ENCODE measurements around the gene LSM5.
A peak's percentile ranks its signal among the peaks of the same experiment; 100 is the strongest.

The LSM5 gene

DNA sequence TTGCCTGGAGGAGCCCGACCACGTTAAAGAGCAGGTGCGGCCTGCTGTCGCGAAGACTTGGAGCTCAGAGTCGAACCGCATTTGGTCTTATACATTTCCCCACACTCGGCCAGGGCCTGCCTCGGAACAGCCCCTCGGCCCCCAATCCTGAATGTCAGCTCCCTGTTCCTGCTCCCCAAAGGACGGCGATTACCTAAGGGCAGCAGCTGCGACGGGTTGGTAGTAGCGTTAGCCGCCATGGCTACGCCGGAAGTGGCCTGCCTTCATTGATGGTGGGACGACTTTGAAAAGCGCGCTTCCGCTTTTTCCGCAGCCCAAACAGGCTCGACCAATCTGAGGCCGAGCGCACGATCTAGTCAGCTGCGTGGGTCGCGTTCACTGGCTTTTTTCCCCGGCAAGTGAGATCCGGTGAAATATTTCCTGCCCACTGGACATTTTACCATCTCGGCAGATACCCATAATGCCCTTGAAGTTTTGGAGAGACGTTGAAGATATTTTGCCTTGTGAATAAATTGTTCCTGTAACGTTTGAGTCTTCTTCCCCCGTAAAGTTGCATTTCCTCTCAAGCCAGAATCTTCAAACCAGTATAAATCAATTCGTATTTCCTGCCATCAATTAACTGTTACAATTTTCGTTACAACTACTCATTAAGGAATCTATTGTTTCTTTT, at the start of gene LSM5:
Gene LSM5, minus strand, starts transcription at position 254 of the 670 bp plus-strand sequence. Its CDS starts 15 bp downstream, at position 239.
- DNase-seq, result peak; percentile 23

DNA sequence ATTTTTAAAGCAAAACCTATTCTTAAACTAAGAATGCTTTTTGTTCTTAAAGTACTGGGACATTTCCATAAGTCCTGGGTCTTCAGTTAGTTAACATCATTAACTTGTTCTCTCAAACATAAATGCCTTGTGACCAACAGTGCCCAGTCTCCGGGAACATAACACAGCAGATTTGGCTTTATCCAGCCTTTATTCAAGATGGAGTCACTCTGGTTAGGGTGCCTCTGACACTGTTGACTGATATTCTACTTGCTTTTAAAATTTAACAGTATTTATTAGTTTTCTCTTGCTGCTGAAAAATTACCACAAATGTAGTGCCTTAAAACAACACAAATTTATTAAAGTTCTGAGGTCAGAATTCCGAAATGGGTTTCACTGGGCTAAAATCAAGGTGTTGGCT, 49.2 kb upstream of the LSM5 start:
- DNase-seq, result no peak

- no peak for DNase-seq
Measured at GRCh38 chr7:32537760-32538159, 47.6 kb upstream of the LSM5 start.

DNA sequence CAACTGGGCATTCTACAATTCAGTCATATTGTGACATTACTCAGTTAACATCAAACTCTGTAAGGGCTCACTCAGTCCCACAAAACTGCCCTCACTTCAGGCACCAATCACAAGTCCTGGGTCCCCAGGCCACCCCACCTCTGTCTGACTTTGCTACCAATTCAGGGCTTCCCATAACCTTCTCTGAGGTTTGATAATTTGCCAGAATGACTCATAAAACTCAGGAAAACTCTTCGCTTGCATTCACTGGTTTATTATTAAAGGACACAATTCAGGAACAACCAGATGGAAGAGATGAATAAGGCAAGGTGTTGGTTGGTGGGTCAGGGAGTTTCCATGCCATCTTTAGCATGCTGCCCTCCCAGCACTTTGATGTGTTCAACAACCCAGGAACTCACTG, 46.4 kb upstream of the LSM5 start:
- no peak for DNase-seq

DNA sequence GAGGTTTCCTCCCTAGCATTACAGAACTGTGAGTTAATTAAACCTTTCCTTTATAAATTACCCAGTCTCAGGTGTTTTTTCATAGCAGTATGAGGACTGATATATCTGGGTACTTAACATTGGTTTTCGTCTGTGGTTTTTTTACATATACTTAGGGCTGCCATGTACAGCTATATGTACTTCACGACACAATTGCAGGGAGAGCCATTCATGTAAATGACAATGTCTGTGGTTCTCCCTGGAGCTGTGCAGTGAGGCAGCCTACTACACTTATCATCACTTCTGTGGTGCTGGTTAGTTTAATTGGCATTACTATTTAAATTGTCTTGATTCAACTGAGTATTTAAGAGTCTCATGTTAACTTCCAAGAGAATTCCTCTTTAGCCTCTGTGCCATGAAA, 45.8 kb upstream of the LSM5 start:
- no peak for DNase-seq

- no peak for DNase-seq
Measured at GRCh38 chr7:32535162-32535702, 45.1 kb upstream of the LSM5 start.

- no peak for DNase-seq
Measured at GRCh38 chr7:32533276-32534029, 43.3 kb upstream of the LSM5 start.

DNA sequence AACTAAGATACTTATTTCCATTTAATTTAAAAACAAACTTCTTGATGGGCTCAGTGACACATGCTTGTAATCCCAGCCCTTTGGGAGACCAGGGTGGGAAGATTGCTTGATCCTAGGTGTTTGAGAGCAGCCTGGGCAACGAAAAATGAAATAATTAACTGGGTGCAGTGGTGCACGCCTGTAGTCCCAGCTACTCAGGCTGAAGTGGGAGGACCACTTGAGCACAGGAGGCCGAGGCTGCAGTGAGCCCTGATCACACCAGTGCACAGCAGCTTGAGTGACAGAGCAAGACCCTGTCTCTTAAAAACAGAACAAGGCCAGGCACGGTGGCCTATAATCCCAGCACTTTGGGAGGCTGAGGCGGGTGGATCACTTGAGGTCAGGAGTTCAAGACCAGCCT, 42.5 kb upstream of the LSM5 start:
- no peak for DNase-seq

DNA sequence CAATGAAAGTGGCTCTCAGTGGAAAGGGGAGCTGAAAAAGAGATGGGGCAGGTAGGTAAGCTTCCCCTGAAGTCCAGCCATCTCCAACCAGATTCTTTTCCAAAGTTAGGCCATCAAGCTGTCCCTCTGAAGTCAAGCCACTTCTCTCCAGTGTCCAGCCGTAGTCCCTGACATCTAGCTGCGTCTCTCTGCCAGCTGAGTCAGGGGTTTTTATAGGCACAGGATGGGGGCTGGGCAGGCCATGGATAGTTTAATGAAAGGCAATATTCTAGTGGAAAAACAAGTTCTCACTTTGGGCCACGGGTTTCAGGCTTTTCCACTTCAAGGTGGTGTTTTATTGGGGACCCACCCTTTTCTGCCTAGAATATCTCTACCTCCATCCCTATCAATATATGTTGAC, 41.9 kb upstream of the LSM5 start:
- no peak for DNase-seq

DNA sequence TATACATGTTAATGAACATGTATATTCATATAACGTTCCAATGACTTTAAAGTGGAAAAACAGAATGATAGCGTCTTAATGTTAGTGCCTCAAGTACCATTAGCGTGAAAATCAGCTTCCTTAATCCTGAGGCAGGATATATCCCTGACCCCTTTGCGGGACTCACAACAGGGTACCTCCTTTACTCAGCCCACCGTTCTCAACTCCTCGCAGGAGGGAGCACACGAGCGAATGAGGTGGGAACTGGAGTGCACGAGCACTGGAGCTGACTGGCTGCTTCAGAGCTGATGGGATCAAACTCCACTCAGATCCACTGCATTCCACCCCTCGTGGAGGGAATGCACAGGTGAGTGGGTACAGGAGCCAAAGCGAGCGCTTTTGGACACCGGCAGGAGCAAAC, 41.2 kb upstream of the LSM5 start:
- no peak for DNase-seq

DNA sequence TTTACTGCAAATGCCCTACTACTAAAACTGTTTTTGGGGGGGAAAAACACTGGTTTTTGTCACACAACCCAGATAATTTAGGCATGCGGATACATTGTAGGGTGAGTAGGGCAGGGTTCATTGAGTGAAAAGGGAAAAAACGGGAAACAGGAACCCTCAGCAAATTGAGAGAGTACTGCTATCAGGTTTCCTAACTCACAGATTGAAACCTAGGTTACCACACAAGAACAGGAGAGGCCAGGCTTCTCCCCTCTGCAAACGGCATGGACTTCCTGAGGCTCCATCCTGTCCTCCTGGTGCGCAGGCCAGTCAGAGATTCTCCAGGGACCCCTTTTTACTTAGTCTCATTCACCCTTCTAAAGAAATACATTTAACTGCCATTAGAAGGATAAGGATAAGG, 35.7 kb upstream of the LSM5 start:
- DNase-seq, result no peak

DNA sequence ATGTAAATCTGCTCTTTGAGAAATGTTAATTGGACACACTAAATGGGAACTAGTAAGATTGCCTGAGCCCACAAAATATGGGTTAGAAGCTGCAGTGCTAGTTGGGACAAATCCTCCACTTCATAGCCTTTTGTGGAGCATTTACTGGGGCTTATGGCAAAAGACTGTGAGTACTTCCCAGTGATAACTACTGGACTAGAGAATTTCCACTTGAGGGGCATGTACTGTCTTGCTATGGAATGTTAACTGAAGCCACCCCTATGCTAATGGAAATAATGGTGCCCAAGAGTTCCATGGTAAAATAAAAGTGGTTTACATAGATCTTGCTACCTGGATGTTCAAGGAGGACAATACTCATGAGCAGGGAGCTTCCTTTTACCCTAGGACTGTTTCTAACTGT, 34.5 kb upstream of the LSM5 start:
- no peak for DNase-seq

- DNase-seq, result no peak
Measured at GRCh38 chr7:32522746-32523530, 32.8 kb upstream of the LSM5 start.

- DNase-seq, result no peak
Measured at GRCh38 chr7:32519763-32520162, 29.6 kb upstream of the LSM5 start.

GRCh38 chr7:32518534-32519140, 28.5 kb upstream of the LSM5 start:
- no peak for DNase-seq

DNA sequence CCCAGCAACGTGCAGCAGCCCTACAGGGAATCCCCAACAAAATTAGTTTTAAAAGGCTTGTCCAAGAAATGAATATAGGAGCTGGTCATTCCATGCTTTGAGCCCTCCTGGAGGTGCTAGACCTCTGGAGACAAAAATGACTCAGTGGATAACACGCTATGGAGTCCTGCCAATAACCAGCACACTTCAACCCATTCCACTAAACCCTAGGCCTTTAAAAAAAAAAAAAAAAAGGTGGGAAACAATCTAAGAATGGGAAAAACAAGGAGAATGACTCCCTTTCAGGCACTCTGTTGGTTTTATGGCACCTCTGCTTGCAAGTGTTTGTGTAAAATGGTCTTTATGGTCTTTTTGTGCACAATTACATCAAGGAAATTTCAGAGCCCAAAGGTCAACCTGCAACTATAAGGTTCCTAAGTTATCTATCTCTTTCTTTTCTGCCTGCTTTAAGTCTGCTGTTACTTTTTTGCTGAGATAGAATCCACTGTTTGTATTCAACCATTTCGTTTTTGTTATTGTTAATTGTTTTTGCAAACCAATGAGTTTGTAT, 26.4 kb upstream of the LSM5 start:
- DNase-seq, result no peak

- no peak for DNase-seq
Measured at GRCh38 chr7:32515890-32516550, 25.8 kb upstream of the LSM5 start.

GRCh38 chr7:32513210-32513609, 23.0 kb upstream of the LSM5 start:
- no peak for DNase-seq

GRCh38 chr7:32511791-32512190, 21.6 kb upstream of the LSM5 start:
- DNase-seq, result no peak

GRCh38 chr7:32507414-32507813, 17.2 kb upstream of the LSM5 start:
- DNase-seq, result no peak

DNA sequence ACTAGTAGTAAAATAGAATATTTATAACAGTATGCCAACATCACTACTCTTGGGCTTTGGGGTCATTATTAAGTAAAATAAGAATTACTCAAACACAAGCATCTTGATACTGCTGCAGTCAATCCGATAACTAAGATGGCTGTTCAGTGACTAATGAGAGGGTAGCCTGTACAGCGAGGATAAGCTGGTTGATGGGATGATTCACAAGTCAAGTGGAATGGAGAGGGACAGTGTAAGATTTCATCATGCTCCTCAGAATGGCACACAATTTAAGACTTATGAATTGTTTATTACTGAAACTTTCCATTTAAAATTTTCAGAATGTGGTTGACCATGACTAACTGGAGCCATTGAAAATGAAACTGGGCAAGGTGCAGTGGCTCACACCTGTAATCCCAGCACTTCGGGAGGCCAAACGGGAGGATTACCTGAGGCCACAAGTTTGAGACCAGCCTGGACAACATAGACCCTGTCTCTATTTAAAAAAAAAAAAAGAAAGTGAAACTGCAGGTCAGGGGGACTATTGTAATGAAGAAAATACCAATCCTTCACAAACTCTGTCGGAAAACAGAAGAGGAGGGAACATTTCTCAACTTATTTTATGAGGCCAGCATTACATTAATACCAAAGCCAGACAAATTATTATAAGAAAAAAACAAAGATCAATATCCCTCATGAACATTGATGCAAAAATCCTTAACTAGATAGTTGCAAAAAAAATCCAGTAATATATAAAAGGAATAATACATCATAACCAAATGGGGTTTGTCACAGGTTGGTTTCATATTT, 16.3 kb upstream of the LSM5 start:
- DNase-seq, result no peak
